Caco-2 (cell line): ENCODE results near the gene DMRT1. TPM values are rescaled to one million over a fixed set of nuclear protein-coding genes. Genes with fewer than 3 reads are reported as not detected.
A peak's percentile ranks its signal among the peaks of the same experiment; 100 is the strongest.
"Not testable (repeated sequence)": the region's sequence is repeated elsewhere in the genome, so short reads cannot be mapped to it uniquely, and the experiment has no call there.

Source experiments
- BruUV-seq: library from RNA; stranded (reverse); fragments of 400-500 nt; replicated peaks from 2 replicates; lab custom pipeline; 2021; lab: Mats Ljungman, UMichigan
- CTCF ChIA-PET: fragments of 300-600 bp; sonication (Branson Sonifier 250); formaldehyde crosslinking; loops from one replicate; lab custom pipeline; 2022; ENCODE audit warnings: antibody characterized with exemption; lab: Charles Lee
- POLR2A ChIA-PET: fragments of 300-600 bp; sonication (Branson Sonifier 250); formaldehyde crosslinking; loops from one replicate; lab custom pipeline; 2022; ENCODE audit warnings: antibody characterized with exemption; lab: Charles Lee
- DNase-seq, 2 experiments: peaks; one replicate each; pipeline versions ENCODE4 v3.0.0 to v3.0.0-alpha.2; 2020 to 2022
- H3K27me3 ChIP-seq: replicated peaks from 2 replicates; pipeline ENCODE4 v1.6.0; 2011; ENCODE audit warnings: low read length; ENCODE audit not compliant: control insufficient read depth, insufficient read depth
- H3K36me3 ChIP-seq: 2 replicates; pipeline ENCODE4 v1.5.1; 2011; ENCODE audit warnings: low read length; ENCODE audit not compliant: control insufficient read depth, insufficient read depth
- H3K4me1 ChIP-seq: fragments of 250-450 bp; sonication (Bioruptor Pico); 2 replicates; pipeline ENCODE4 v1.5.1; 2020; ENCODE audit warnings: mild to moderate bottlenecking
- H3K4me3 ChIP-seq: 2 replicates; pipeline ENCODE4 v1.5.1; 2011; ENCODE audit warnings: low read depth, mild to moderate bottlenecking, control low read depth, low read length
- H3K9me3 ChIP-seq: fragments of 250-450 bp; sonication (Bioruptor Pico); 2 replicates; pipeline ENCODE4 v1.5.1; 2020; ENCODE audit warnings: mild to moderate bottlenecking, moderate library complexity
- H3K27ac Mint-ChIP-seq: one replicate; pipeline ENCODE4 v1.8.0; 2022; ENCODE audit warnings: mixed read lengths; ENCODE audit not compliant: unreplicated experiment
- H3K27me3 Mint-ChIP-seq: one replicate; pipeline ENCODE4 v1.8.0; 2022; ENCODE audit warnings: mixed read lengths; ENCODE audit not compliant: insufficient read depth, unreplicated experiment
- H3K36me3 Mint-ChIP-seq: one replicate; pipeline ENCODE4 v1.8.0; 2022; ENCODE audit warnings: mild to moderate bottlenecking, mixed read lengths; ENCODE audit not compliant: insufficient read depth, unreplicated experiment
- H3K4me1 Mint-ChIP-seq: one replicate; pipeline ENCODE4 v1.8.0; 2022; ENCODE audit warnings: low read depth, mixed read lengths; ENCODE audit not compliant: unreplicated experiment
- H3K4me3 Mint-ChIP-seq: one replicate; pipeline ENCODE4 v1.8.0; 2022; ENCODE audit warnings: mild to moderate bottlenecking, moderate library complexity, mixed read lengths; ENCODE audit not compliant: unreplicated experiment
- H3K9me3 Mint-ChIP-seq: one replicate; pipeline ENCODE4 v1.8.0; 2022; ENCODE audit warnings: mixed read lengths; ENCODE audit not compliant: unreplicated experiment
- CTCF ChIP-seq, 2 experiments: fragments of 200-600 bp in 1 of 2; IDR thresholded peaks; 1 replicate in 1 of 2; 2 replicates in 1 of 2; pipeline versions ENCODE4 v1.5.1 to v1.8.0; 2011 to 2022; ENCODE audit warnings: antibody characterized with exemption in 1 of 2, control low read depth in 1 of 2, inconsistent platforms in 1 of 2, low read depth in 1 of 2, low read length in 1 of 2, mild to moderate bottlenecking in 1 of 2, moderate library complexity in 1 of 2; ENCODE audit not compliant: insufficient read depth in 1 of 2, severe bottlenecking in 1 of 2, unreplicated experiment in 1 of 2
- intact Hi-C: fragments of 100-400 bp; cut with micrococcal nuclease; formaldehyde crosslinking; loops from one replicate; pipeline ENCODE4 v1.10.0; 2022; ENCODE audit not compliant: unreplicated experiment
- total RNA-seq: library from RNA; stranded (reverse); gene quantifications from 2 replicates; pipeline ENCODE4 v1.2.3, GENCODE V29; 2022

Gene DMRT1
- total RNA-seq, 1 experiment from 2014 or later, result not detected

- Mint-ChIP-seq H3K27ac (no peak overlapping the region), H3K36me3 (no peaks in the 10 kb centered on the region), H3K9me3 (no peaks in the 10 kb centered on the region), H3K4me3 (no peak overlapping the region), H3K4me1 (peaks cover 8% of the 10 kb centered on the region), H3K27me3 (peaks cover 2% of the 10 kb centered on the region)
- no peaks in the 10 kb centered on the region for H3K9me3 ChIP-seq
- H3K36me3 ChIP-seq, result no peaks in the 10 kb centered on the region
- H3K4me3 ChIP-seq, result no peak overlapping the region
- POLR2A ChIA-PET, result no interaction called here
- no peaks in the 10 kb centered on the region for H3K4me1 ChIP-seq
- no peak for DNase-seq
- TF ChIP-seq CTCF (IDR thresholded peaks at IDR 0.05; ENCODE audit: insufficient read depth in 1 of 2, low read depth in 1 of 2, low read length in 1 of 2, severe bottlenecking in 1 of 2, unreplicated experiment in 1 of 2), result no peak
- CTCF ChIA-PET, result no interaction called here
- no TSS peak for BruUV-seq
- H3K27me3 ChIP-seq, result no peaks in the 10 kb centered on the region
- intact Hi-C loops, result no loop called here
Measured at GRCh38 chr9:852539-852938, 11.0 kb downstream of the DMRT1 start.

DNA sequence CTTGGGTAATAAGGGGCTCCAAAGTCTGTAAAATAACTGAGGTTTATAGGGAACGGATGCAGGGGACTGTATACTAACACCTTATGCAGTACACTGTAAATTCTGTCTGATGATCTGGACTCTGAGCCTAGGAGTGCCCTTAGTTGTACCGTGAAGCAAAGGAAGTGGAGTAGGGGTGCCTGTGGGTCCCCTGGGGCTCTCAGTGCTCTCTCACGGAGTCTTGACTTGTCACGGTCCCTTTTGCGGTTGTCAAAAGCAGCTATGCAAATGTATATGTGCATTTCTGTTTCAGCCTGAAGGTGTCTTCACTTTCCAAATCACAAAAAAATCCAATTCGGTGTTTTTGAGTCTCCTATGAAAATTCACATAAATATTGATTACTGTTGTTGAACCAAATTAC is 17.8 kb downstream of the DMRT1 start:
- Histone ChIP-seq H3K4me1 (no peaks in the 10 kb centered on the region), H3K9me3 (no peaks in the 10 kb centered on the region), H3K4me3 (no peak overlapping the region), H3K27me3 (no peaks in the 10 kb centered on the region), H3K36me3 (no peaks in the 10 kb centered on the region)
- ChIA-PET CTCF (no interaction called here), POLR2A (no interaction called here)
- no TSS peak for BruUV-seq
- intact Hi-C loops, result no loop called here
- TF ChIP-seq CTCF (IDR thresholded peaks at IDR 0.05; ENCODE audit: insufficient read depth in 1 of 2, low read depth in 1 of 2, low read length in 1 of 2, severe bottlenecking in 1 of 2, unreplicated experiment in 1 of 2), result no peak
- peaks cover 6% of the 10 kb centered on the region for H3K36me3 Mint-ChIP-seq
- DNase-seq, result no peak
- no peak overlapping the region for H3K4me3 Mint-ChIP-seq
- H3K4me1 Mint-ChIP-seq, result peaks cover 7% of the 10 kb centered on the region
- no peak overlapping the region for H3K27ac Mint-ChIP-seq
- no peaks in the 10 kb centered on the region for H3K9me3 Mint-ChIP-seq
- H3K27me3 Mint-ChIP-seq, result no peaks in the 10 kb centered on the region

DNA sequence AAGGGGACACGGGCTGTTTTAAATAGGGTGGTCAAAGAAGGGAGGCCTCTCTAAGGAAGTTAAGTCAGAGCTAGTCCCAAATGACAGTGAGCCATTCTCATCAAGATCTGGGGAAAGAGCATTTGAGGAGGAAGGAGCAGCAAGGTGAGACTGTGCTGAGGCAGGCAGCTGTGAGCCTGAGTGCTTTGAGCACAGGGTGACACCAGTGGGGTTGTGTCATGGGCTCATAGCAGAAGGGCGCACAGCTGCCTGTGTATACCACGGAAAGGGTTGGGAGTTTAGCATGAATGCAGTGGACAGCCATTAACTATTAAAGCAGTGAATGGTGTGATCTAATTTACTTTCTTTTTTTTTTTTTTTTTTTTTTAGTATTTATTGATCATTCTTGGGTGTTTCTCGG is 19.2 kb downstream of the DMRT1 start:
- Mint-ChIP-seq H3K4me3 (peak overlapping the region; percentile 9), H3K9me3 (no peaks in the 10 kb centered on the region), H3K4me1 (peaks cover 7% of the 10 kb centered on the region), H3K36me3 (peaks cover 6% of the 10 kb centered on the region), H3K27me3 (no peaks in the 10 kb centered on the region), H3K27ac (no peak overlapping the region)
- intact Hi-C loops, result no loop called here
- H3K9me3 ChIP-seq, result no peaks in the 10 kb centered on the region
- no peaks in the 10 kb centered on the region for H3K4me1 ChIP-seq
- ChIA-PET CTCF (no interaction called here), POLR2A (no interaction called here)
- DNase-seq, result no peak
- BruUV-seq, result no TSS peak
- no peaks in the 10 kb centered on the region for H3K36me3 ChIP-seq
- no peaks in the 10 kb centered on the region for H3K27me3 ChIP-seq
- TF ChIP-seq CTCF (IDR thresholded peaks at IDR 0.05; ENCODE audit: insufficient read depth in 1 of 2, low read depth in 1 of 2, low read length in 1 of 2, severe bottlenecking in 1 of 2, unreplicated experiment in 1 of 2), result no peak
- H3K4me3 ChIP-seq, result no peak overlapping the region

- POLR2A ChIA-PET, DNase-seq, H3K4me1 ChIP-seq, H3K27me3 Mint-ChIP-seq, H3K36me3 Mint-ChIP-seq, H3K36me3 ChIP-seq, H3K4me1 Mint-ChIP-seq, H3K4me3 ChIP-seq, H3K9me3 Mint-ChIP-seq, CTCF ChIA-PET, H3K4me3 Mint-ChIP-seq, BruUV-seq, H3K27ac Mint-ChIP-seq, intact Hi-C loops, H3K9me3 ChIP-seq, H3K27me3 ChIP-seq: not testable (repeated sequence)
Measured at GRCh38 chr9:861525-861924, 20.0 kb downstream of the DMRT1 start.
